T-cell (primary cell): ENCODE measurements around the gene CLIC4. TPM values are rescaled to one million over a fixed set of nuclear protein-coding genes. Genes with fewer than 3 reads are reported as not detected.
"Not testable (repeated sequence)": the region's sequence is repeated elsewhere in the genome, so short reads cannot be mapped to it uniquely, and the experiment has no call there.

ENCODE experiments used
- ATAC-seq, 4 experiments: fragments of 200-7000 bp in 3 of 4; fragments of 150-1000 bp in 1 of 4; cut with Tn5 transposase; replicated peaks in 1 of 4; 1 replicate in 3 of 4; 2 replicates in 1 of 4; pipeline ENCODE4 v1.10.0; 2021; ENCODE audit warnings: moderate library complexity in 3 of 4, mild to moderate bottlenecking in 2 of 4, moderate number of reproducible peaks in 1 of 4
- CTCF ChIA-PET, 2 donors: fragments of 300-600 bp; sonication (Branson Sonifier 250); formaldehyde crosslinking; loops; one replicate each; lab custom pipeline; 2022; ENCODE audit warnings: antibody characterized with exemption in 2 of 2; lab: Charles Lee
- POLR2A ChIA-PET, 2 donors: fragments of 300-600 bp; sonication (Branson Sonifier 250); formaldehyde crosslinking; loops; one replicate each; lab custom pipeline; 2022; ENCODE audit warnings: antibody characterized with exemption in 2 of 2; lab: Charles Lee
- DNase-seq, 35 experiments: peaks; one replicate each; pipeline versions ENCODE4 v3.0.0 to v3.0.0-alpha.2; 2013 to 2023
- H3K27ac ChIP-seq: one replicate; pipeline ENCODE4 v1.5.1; 2013; ENCODE audit warnings: low read length
- H3K27me3 ChIP-seq, 2 experiments: replicated peaks in 1 of 2; 1 replicate in 1 of 2; 2 replicates in 1 of 2; pipeline versions ENCODE4 v1.6.1 to v1.7.0; 2013; ENCODE audit warnings: low read length in 1 of 2, mixed read lengths in 1 of 2; ENCODE audit not compliant: control insufficient read depth in 2 of 2, insufficient read depth in 2 of 2; ENCODE audit errors: extremely low read depth in 1 of 2
- H3K36me3 ChIP-seq, 2 donors: 1 replicate in 1 of 2; 2 replicates in 1 of 2; pipeline versions ENCODE4 v1.6.1 to v1.7.0; 2013; ENCODE audit warnings: low read length in 1 of 2; ENCODE audit not compliant: control insufficient read depth in 2 of 2, insufficient read depth in 1 of 2; ENCODE audit errors: extremely low read depth in 1 of 2
- H3K4me1 ChIP-seq, 2 experiments: 1 replicate in 1 of 2; 2 replicates in 1 of 2; pipeline versions ENCODE4 v1.6.1 to v1.7.0; 2013; ENCODE audit warnings: low read length in 2 of 2, mixed read lengths in 1 of 2; ENCODE audit not compliant: insufficient read depth in 2 of 2, control insufficient read depth in 1 of 2; ENCODE audit errors: extremely low read depth in 1 of 2
- H3K4me3 ChIP-seq, 2 donors: 1 replicate in 1 of 2; 2 replicates in 1 of 2; pipeline versions ENCODE4 v1.5.1 to v1.7.0; 2013; ENCODE audit warnings: mild to moderate bottlenecking in 2 of 2, low read length in 1 of 2, moderate library complexity in 1 of 2; ENCODE audit not compliant: control insufficient read depth in 1 of 2; ENCODE audit errors: extremely low read depth in 1 of 2
- H3K9me3 ChIP-seq: 2 replicates; pipeline ENCODE4 v1.7.0; 2013
- H3K27ac Mint-ChIP-seq, 2 donors: one replicate each; pipeline ENCODE4 v1.8.0; 2020 to 2021; ENCODE audit warnings: mild to moderate bottlenecking in 2 of 2, mixed read lengths in 2 of 2
- H3K27me3 Mint-ChIP-seq, 2 donors: one replicate each; pipeline ENCODE4 v1.8.0; 2021 to 2022; ENCODE audit warnings: mixed read lengths in 2 of 2
- H3K36me3 Mint-ChIP-seq: one replicate; pipeline ENCODE4 v1.8.0; 2021; ENCODE audit warnings: mixed read lengths
- H3K4me1 Mint-ChIP-seq, 3 donors: one replicate each; pipeline ENCODE4 v1.8.0; 2020 to 2022; ENCODE audit warnings: mixed read lengths in 3 of 3, mild to moderate bottlenecking in 1 of 3
- H3K4me3 Mint-ChIP-seq, 3 donors: one replicate each; pipeline ENCODE4 v1.8.0; 2020 to 2022; ENCODE audit warnings: mild to moderate bottlenecking in 3 of 3, mixed read lengths in 3 of 3, moderate library complexity in 3 of 3
- H3K9me3 Mint-ChIP-seq, 3 donors: one replicate each; pipeline ENCODE4 v1.8.0; 2020 to 2022; ENCODE audit warnings: mixed read lengths in 3 of 3
- WGBS: methylation state at CpG from one replicate; pipeline ENCODE4 v1.1.5; 2013; ENCODE audit warnings: missing lambda C conversion rate; ENCODE audit not compliant: insufficient coverage; 5-methylcytosine and 5-hydroxymethylcytosine counted together
- total RNA-seq, 35 experiments: library from RNA in 6 of 35; stranded (reverse) in 6 of 35; fragments of 120-200 nt in 1 of 35; gene quantifications; one replicate each; pipeline versions ENCODE4 v1.2.1 to v1.2.4 and lab custom pipeline; 2013 to 2026

The CLIC4 gene
- total RNA-seq, 5 donors from 2014 or later (not counting 1 experiment from before 2014, with no cell fraction given), result 0.75 to 9.1 (median 5.5) TPM

DNA sequence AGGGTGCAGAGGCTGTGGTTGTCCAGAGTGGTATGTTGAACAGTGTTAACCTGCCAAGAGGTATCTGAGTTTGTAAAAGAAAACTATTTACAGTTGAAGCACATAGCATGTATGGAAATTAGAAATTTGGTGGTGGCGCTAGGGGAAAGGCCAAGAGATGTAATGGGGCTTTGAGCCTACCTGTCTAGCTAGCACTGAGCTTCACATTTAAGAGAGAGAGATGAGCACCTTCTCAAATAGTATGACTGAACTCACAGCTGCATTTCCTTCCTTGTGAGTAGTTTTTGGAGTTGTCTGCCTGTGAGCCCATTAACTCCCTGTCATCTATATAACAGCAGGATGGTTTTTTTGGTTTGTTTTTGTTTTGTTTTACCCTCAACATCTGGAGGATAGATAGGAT is 4.0 kb downstream of the CLIC4 start:
- Histone ChIP-seq H3K4me3 (no peak overlapping the region), H3K4me1 (peaks cover 0 to 10% of the 10 kb centered on the region in 2 experiments), H3K27me3 (peaks cover 0 to 3% of the 10 kb centered on the region in 2 experiments), H3K9me3 (no peaks in the 10 kb centered on the region), H3K36me3 (no peaks in the 10 kb centered on the region), H3K27ac (no peak overlapping the region)
- Mint-ChIP-seq H3K9me3 (no peaks in the 10 kb centered on the region), H3K27ac (no peak overlapping the region), H3K4me3 (no peak overlapping the region), H3K27me3 (peaks cover 0 to 2% of the 10 kb centered on the region in 2 donors), H3K36me3 (no peaks in the 10 kb centered on the region), H3K4me1 (peaks cover 0 to 18% (median 8%) of the 10 kb centered on the region in 3 donors)
- DNase-seq (no peak), ATAC-seq (no peak)
- ChIA-PET POLR2A (no interaction called here), CTCF (interaction anchor here in 1 of 2 donors (0.6 kb wide), 1 partner anchor 330 kb away, joined by 3 read pairs; no protein-coding TSS in a partner anchor)
- WGBS, result 80% methylated on average over 1 of the region's 1 CpG

DNA sequence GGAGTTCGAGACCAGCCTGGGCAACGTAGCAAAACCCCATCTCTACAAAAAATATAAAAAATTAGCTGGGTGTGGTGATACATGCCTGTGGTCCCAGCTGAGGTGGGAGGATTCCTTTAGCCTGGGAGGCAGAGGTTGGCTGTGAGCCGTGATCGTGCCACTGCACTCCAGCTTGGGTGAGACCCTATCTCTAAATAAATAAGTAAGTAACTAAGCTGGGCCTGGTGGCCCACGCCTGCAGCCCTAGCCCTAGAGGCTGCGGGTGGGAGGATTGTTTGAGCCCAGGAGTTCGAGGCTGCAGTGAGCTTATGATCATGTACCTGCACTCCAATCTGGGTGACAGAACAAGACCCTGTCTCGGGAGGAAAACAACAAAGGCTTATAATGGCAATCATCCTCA is 4.6 kb downstream of the CLIC4 start:
- Mint-ChIP-seq H3K36me3 (no peaks in the 10 kb centered on the region), H3K4me3 (no peak overlapping the region), H3K27me3 (peaks cover 0 to 3% of the 10 kb centered on the region in 2 donors), H3K27ac (no peak overlapping the region), H3K4me1 (peaks cover 0 to 15% (median 5%) of the 10 kb centered on the region in 3 donors), H3K9me3 (no peaks in the 10 kb centered on the region)
- ATAC-seq, result no peak
- Histone ChIP-seq H3K9me3 (no peaks in the 10 kb centered on the region), H3K4me1 (peaks cover 0 to 3% of the 10 kb centered on the region in 2 experiments), H3K27ac (no peak overlapping the region), H3K36me3 (no peaks in the 10 kb centered on the region), H3K27me3 (peaks cover 0 to 3% of the 10 kb centered on the region in 2 experiments), H3K4me3 (no peak overlapping the region)
- POLR2A ChIA-PET, result no interaction called here
- CTCF ChIA-PET, result no interaction called here
- 96% methylated on average over 3 of the region's 8 CpGs for WGBS
- no peak for DNase-seq

DNA sequence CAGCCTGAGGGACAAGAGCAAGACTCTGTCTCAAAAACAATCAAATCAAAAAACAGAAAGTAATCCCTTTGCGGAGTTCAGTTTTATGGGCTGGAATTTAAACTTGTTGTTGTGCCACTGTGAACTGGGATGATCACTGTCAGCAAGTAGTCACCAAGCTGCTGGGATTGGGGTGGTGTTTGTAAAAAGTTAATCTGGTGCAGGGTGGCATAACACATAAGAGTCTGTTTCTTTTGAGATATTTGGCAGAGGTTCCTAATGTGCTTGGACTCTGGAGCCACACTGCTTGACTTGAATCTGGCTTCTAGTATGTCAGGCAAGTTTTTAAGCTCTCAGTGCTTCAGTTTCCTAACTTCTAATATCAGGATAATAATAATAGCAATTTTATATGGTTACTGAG is 6.6 kb downstream of the CLIC4 start:
- no peaks in the 10 kb centered on the region for H3K36me3 Mint-ChIP-seq
- peaks cover 0 to 3% of the 10 kb centered on the region in 2 donors for H3K27me3 Mint-ChIP-seq
- H3K9me3 Mint-ChIP-seq, result no peaks in the 10 kb centered on the region
- Histone ChIP-seq H3K4me1 (no peaks in the 10 kb centered on the region), H3K27ac (no peak overlapping the region), H3K9me3 (no peaks in the 10 kb centered on the region), H3K4me3 (no peak overlapping the region), H3K27me3 (peaks cover 0 to 3% of the 10 kb centered on the region in 2 experiments), H3K36me3 (no peaks in the 10 kb centered on the region)
- POLR2A ChIA-PET, result no interaction called here
- no peak for ATAC-seq
- peaks cover 0 to 10% (median 0%) of the 10 kb centered on the region in 3 donors for H3K4me1 Mint-ChIP-seq
- WGBS, result 100% methylated on average over 1 of the region's 1 CpG
- CTCF ChIA-PET, result interaction anchor here in 1 of 2 donors (0.5 kb wide), 1 partner anchor 177 kb away, joined by 5 read pairs; no protein-coding TSS in a partner anchor
- no peak overlapping the region for H3K4me3 Mint-ChIP-seq
- no peak for DNase-seq
- H3K27ac Mint-ChIP-seq, result no peak overlapping the region

DNA sequence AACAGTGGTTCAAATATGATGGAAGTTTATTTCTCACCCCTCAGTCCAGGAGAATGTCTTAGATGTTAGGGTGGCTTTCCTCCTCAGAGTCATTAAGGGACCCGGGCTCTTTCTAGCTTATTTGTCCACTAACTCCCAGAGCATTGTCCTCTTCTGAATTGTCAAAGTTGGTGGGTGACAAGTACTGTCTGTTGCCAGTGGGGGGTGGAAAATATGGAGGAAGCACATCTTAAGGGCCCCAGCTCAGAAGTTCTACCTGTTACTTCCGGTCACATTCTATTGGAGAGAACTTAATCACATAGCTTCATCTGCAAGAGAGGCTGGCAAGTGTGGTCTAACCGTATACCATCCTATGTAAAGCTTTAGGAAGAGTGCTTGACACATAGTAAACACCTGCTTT is 7.1 kb downstream of the CLIC4 start:
- POLR2A ChIA-PET, result no interaction called here
- Histone ChIP-seq H3K27me3 (peaks cover 0 to 3% of the 10 kb centered on the region in 2 experiments), H3K27ac (no peak overlapping the region), H3K4me3 (no peak overlapping the region), H3K9me3 (no peaks in the 10 kb centered on the region), H3K4me1 (no peaks in the 10 kb centered on the region), H3K36me3 (no peaks in the 10 kb centered on the region)
- DNase-seq, result no peak
- Mint-ChIP-seq H3K27me3 (peaks cover 0 to 3% of the 10 kb centered on the region in 2 donors), H3K36me3 (no peaks in the 10 kb centered on the region), H3K4me3 (no peak overlapping the region), H3K9me3 (no peaks in the 10 kb centered on the region), H3K27ac (no peak overlapping the region), H3K4me1 (peaks cover 0 to 10% (median 0%) of the 10 kb centered on the region in 3 donors)
- CTCF ChIA-PET, result interaction anchor here in 1 of 2 donors (0.5 kb wide), 1 partner anchor 177 kb away, joined by 5 read pairs; no protein-coding TSS in a partner anchor
- no peak for ATAC-seq
- WGBS, result no CpG with 5 or more reads among the region's 3 CpGs

DNA sequence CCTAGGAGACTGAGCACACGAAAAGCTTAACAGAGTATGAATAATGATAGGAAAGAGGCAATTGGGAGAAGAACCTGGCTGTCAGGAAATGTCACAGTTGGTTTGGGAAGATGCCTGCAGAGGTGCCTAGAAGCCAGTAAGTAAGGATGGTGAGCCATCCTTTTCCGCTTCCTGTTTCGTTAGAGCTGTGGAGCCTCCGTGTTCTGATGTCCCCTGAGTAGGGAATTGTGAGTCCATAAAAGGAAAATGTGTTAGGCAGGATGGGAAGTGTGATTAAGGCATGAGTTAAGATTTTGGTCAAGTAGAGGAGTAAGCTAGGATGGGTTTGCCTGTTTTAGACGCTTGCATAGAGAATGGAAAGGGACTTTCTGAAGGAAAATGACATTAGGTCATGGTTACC is 9.0 kb downstream of the CLIC4 start:
- Mint-ChIP-seq H3K27ac (no peak overlapping the region), H3K9me3 (no peaks in the 10 kb centered on the region), H3K4me3 (no peak overlapping the region), H3K36me3 (no peaks in the 10 kb centered on the region), H3K27me3 (peaks cover 0 to 3% of the 10 kb centered on the region in 2 donors), H3K4me1 (peaks cover 0 to 2% (median 0%) of the 10 kb centered on the region in 3 donors)
- ChIA-PET CTCF (no interaction called here), POLR2A (interaction anchor here in 1 of 2 donors (0.5 to 0.6 kb wide), 2 partner anchors 294 to 437 kb away, joined by 4 to 10 read pairs; no protein-coding TSS in a partner anchor)
- no peak overlapping the region for H3K4me3 ChIP-seq
- peaks cover 0 to 5% of the 10 kb centered on the region in 2 experiments for H3K27me3 ChIP-seq
- DNase-seq, result no peak
- H3K9me3 ChIP-seq, result no peaks in the 10 kb centered on the region
- no peaks in the 10 kb centered on the region for H3K36me3 ChIP-seq
- H3K27ac ChIP-seq, result no peak overlapping the region
- WGBS, result 91% methylated on average over 5 of the region's 5 CpGs
- ATAC-seq, result no peak
- H3K4me1 ChIP-seq, result no peaks in the 10 kb centered on the region

- H3K27ac ChIP-seq, H3K4me1 Mint-ChIP-seq, H3K4me1 ChIP-seq, H3K27me3 Mint-ChIP-seq, POLR2A ChIA-PET, ATAC-seq, H3K27me3 ChIP-seq, H3K27ac Mint-ChIP-seq, H3K4me3 ChIP-seq, H3K4me3 Mint-ChIP-seq, H3K9me3 Mint-ChIP-seq, H3K36me3 Mint-ChIP-seq, DNase-seq, H3K36me3 ChIP-seq, H3K9me3 ChIP-seq: not testable (repeated sequence)
- WGBS, result no CpG with 5 or more reads among the region's 6 CpGs
- CTCF ChIA-PET, result interaction anchor here (0.7 kb wide), 3 partner anchors 81 to 675 kb away, joined by 3 to 4 read pairs (median 4); no protein-coding TSS in a partner anchor
These were observed 10.1 kb downstream of the CLIC4 start for GRCh38 chr1:24755323-24755722.
